Omental fat pad (tissue), 4 donors: ENCODE measurements around the gene UBL4A. TPM values are rescaled to one million over a fixed set of nuclear protein-coding genes. Genes with fewer than 3 reads are reported as not detected.

Experiments used
- ATAC-seq: fragments of 150-250 bp; one replicate; pipeline ENCODE4 v1.9.1; 2016; ENCODE audit warnings: mild to moderate bottlenecking, moderate library complexity; ENCODE audit not compliant: low FRiP score
- DNase-seq: peaks from one replicate; pipeline ENCODE4 v3.0.0-alpha.2; 2019; ENCODE audit warnings: low spot score
- total RNA-seq, 4 donors: library from RNA; depleted of rRNA; stranded (reverse); fragments of >200 nt; gene quantifications; one replicate each; pipeline ENCODE4 v1.1.0, GENCODE V29; 2016
- TF ChIP-seq, protein P1 (sequence below), 3 donors: fragments of 450-650 bp; IDR thresholded peaks; one replicate each; pipeline ENCODE4 v1.5.1; 2016 to 2017; ENCODE audit warnings: antibody characterized with exemption in 3 of 3, mild to moderate bottlenecking in 3 of 3, moderate library complexity in 2 of 3

UBL4A gene
- total RNA-seq, 4 donors from 2014 or later, result 21.3 to 43.0 (median 34.0) TPM

- ATAC-seq, result peak; percentile 92
- DNase-seq, result peak; percentile 46
- TF ChIP-seq, protein P1, sequence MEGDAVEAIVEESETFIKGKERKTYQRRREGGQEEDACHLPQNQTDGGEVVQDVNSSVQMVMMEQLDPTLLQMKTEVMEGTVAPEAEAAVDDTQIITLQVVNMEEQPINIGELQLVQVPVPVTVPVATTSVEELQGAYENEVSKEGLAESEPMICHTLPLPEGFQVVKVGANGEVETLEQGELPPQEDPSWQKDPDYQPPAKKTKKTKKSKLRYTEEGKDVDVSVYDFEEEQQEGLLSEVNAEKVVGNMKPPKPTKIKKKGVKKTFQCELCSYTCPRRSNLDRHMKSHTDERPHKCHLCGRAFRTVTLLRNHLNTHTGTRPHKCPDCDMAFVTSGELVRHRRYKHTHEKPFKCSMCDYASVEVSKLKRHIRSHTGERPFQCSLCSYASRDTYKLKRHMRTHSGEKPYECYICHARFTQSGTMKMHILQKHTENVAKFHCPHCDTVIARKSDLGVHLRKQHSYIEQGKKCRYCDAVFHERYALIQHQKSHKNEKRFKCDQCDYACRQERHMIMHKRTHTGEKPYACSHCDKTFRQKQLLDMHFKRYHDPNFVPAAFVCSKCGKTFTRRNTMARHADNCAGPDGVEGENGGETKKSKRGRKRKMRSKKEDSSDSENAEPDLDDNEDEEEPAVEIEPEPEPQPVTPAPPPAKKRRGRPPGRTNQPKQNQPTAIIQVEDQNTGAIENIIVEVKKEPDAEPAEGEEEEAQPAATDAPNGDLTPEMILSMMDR (IDR thresholded peaks at IDR 0.05), result no peak
Measured at GRCh38 chrX:154515966-154516655, 29.7 kb upstream of the UBL4A start, which contains the start of gene FAM3A. FAM3A (minus strand) TSS chrX:154516232; CDS start chrX:154515772, 460 bp downstream.

GRCh38 chrX:154515090-154515965, 28.9 kb upstream of the UBL4A start:
- TF ChIP-seq, protein P1 (IDR thresholded peaks at IDR 0.05), result no peak
- DNase-seq, result no peak
- peak; percentile 6 for ATAC-seq

DNA sequence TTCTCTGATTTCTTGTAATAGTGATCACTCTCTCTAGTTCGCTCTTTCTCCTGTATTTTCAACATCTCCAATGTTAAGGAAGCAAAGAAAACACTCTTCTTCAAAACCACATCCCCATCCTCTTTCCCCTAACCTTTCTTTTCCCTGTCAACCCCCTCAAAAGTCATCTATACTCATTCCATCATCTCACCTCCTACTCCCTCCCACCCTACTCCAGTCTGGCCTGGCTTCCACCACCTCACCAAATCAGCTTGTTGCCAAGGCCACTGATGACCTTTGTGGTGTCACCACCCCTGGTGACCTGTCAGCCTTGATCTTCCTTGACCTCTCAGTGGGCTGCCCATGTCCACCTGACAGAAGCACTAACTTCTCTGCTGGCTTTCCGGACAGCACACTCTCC, 27.3 kb upstream of the UBL4A start:
- TF ChIP-seq, protein P1 (IDR thresholded peaks at IDR 0.05), result no peak
- no peak for DNase-seq
- ATAC-seq, result no peak

DNA sequence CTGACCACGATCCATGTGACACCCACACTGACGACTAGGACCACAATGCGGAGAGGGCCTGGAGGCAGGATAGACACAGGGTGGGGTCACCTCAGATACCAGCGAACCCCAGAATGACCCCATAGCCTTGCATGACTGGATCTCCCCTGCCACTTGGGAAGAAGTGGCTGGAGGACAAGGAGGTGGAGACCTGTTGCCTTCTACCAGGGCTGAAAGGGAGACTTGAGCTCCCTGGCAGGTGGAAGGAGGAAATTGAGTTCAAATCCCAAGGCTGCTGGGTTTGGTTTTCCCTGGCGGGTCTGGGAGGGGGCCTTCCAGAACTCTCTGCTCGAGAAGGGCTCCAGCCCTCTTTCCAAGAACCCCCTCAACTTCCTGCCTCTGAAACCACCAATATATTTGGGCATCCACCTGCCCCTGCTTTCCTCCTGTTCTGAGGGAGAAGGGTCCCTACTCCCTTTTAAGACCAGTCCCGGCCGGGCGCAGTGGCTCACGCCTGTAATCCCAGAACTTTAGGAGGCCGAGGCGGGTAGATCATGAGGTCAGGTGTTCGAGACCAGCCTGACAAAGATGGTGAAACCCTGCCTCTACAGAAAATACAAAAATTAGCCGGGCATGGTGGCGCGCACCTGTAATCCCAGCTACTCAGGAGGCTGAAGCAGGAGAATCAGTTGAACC, 26.6 kb upstream of the UBL4A start:
- no peak for ATAC-seq
- DNase-seq, result no peak
- TF ChIP-seq, protein P1 (IDR thresholded peaks at IDR 0.05), result no peak

GRCh38 chrX:154511761-154512160, 25.3 kb upstream of the UBL4A start:
- ATAC-seq (no peak), DNase-seq (no peak)
- TF ChIP-seq, protein P1 (IDR thresholded peaks at IDR 0.05), result no peak

DNA sequence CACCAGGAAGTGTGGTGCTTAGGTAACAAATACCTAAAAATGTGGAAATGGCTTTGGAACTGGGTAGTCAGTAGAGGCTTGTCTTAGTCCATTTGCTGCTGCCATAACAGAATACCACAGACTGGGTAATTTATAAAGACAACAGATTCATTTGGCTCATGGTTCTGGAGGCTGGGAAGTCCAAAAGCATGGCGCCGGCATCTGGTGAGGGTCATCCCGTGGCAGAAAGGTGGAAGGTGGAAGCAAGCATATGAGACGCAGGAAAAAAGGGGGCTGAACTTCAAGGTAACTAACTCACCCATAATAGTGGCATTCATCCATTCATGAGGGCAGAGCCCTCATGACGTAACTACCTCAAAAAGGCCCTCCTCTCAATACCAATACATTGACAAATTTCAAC, 23.0 kb upstream of the UBL4A start:
- no peak for ATAC-seq
- no peak for DNase-seq
- TF ChIP-seq, protein P1 (IDR thresholded peaks at IDR 0.05), result no peak
